Naive thymus-derived CD4-positive, alpha-beta T cell (primary cell): ENCODE measurements around the gene GUK1. TPM values are rescaled to one million over a fixed set of nuclear protein-coding genes. Genes with fewer than 3 reads are reported as not detected.

Experiments used
- ATAC-seq: fragments of 150-1000 bp; cut with Tn5 transposase; 2 replicates; pipeline ENCODE4 v1.10.0; 2021; ENCODE audit warnings: mild to moderate bottlenecking, moderate library complexity
- CTCF ChIA-PET: fragments of 350-600 bp; sonication (Branson Sonifier 250); formaldehyde crosslinking; loops from one replicate; lab custom pipeline; 2021; ENCODE audit warnings: antibody characterized with exemption; lab: Charles Lee
- POLR2A ChIA-PET: fragments of 350-600 bp; sonication (Branson Sonifier 250); formaldehyde crosslinking; loops from one replicate; lab custom pipeline; 2021; ENCODE audit warnings: antibody characterized with exemption, inconsistent platforms; lab: Charles Lee
- DNase-seq, 9 donors: peaks; one replicate each; pipeline versions ENCODE4 v3.0.0 to v3.0.0-alpha.2; 2020 to 2022; ENCODE audit warnings: mixed read lengths in 1 of 9
- H3K27ac ChIP-seq: one replicate; pipeline ENCODE4 v1.7.0; 2013; ENCODE audit warnings: mild to moderate bottlenecking, low read depth, low read length, moderate library complexity
- H3K27me3 ChIP-seq, 2 donors: one replicate each; pipeline ENCODE4 v1.7.0; 2013; ENCODE audit warnings: low read length in 2 of 2, mild to moderate bottlenecking in 2 of 2, moderate library complexity in 2 of 2; ENCODE audit not compliant: control insufficient read depth in 2 of 2, insufficient read depth in 2 of 2
- H3K36me3 ChIP-seq, 3 experiments: 1 replicate in 2 of 3; 2 replicates in 1 of 3; pipeline ENCODE4 v1.7.0; 2013; ENCODE audit warnings: low read length in 3 of 3, mild to moderate bottlenecking in 3 of 3, moderate library complexity in 1 of 3; ENCODE audit not compliant: insufficient read depth in 3 of 3, control insufficient read depth in 2 of 3
- H3K4me1 ChIP-seq, 2 donors: one replicate each; pipeline ENCODE4 v1.7.0; 2013; ENCODE audit warnings: low read length in 2 of 2, mild to moderate bottlenecking in 2 of 2, moderate library complexity in 1 of 2; ENCODE audit not compliant: control insufficient read depth in 2 of 2, insufficient read depth in 2 of 2
- H3K4me3 ChIP-seq: 2 replicates; pipeline ENCODE4 v1.7.0; 2013; ENCODE audit warnings: mild to moderate bottlenecking, low read length
- H3K9me3 ChIP-seq, 3 experiments: 1 replicate in 2 of 3; 2 replicates in 1 of 3; pipeline ENCODE4 v1.7.0; 2013; ENCODE audit warnings: low read length in 3 of 3; ENCODE audit not compliant: control insufficient read depth in 2 of 3
- H3K27ac Mint-ChIP-seq, 9 donors: one replicate each; pipeline ENCODE4 v1.8.0; 2020 to 2022; ENCODE audit warnings: mixed read lengths in 9 of 9, mild to moderate bottlenecking in 8 of 9, moderate library complexity in 5 of 9, inconsistent platforms in 2 of 9
- H3K27me3 Mint-ChIP-seq, 5 donors: one replicate each; pipeline ENCODE4 v1.8.0; 2021 to 2022; ENCODE audit warnings: mixed read lengths in 5 of 5, mild to moderate bottlenecking in 1 of 5
- H3K36me3 Mint-ChIP-seq, 5 donors: one replicate each; pipeline ENCODE4 v1.8.0; 2020 to 2022; ENCODE audit warnings: mixed read lengths in 5 of 5, mild to moderate bottlenecking in 3 of 5, inconsistent platforms in 1 of 5
- H3K4me1 Mint-ChIP-seq, 7 donors: one replicate each; pipeline ENCODE4 v1.8.0; 2020 to 2022; ENCODE audit warnings: mixed read lengths in 7 of 7, mild to moderate bottlenecking in 3 of 7, inconsistent platforms in 1 of 7
- H3K4me3 Mint-ChIP-seq, 10 donors: one replicate each; pipeline ENCODE4 v1.8.0; 2020 to 2022; ENCODE audit warnings: mild to moderate bottlenecking in 10 of 10, mixed read lengths in 10 of 10, moderate library complexity in 6 of 10, inconsistent platforms in 2 of 10
- H3K9me3 Mint-ChIP-seq, 11 donors: one replicate each; pipeline ENCODE4 v1.8.0; 2020 to 2022; ENCODE audit warnings: mixed read lengths in 11 of 11, mild to moderate bottlenecking in 4 of 11, inconsistent platforms in 1 of 11, moderate library complexity in 1 of 11
- intact Hi-C, 2 donors: fragments of 100-400 bp; cut with micrococcal nuclease; formaldehyde crosslinking; loops; one replicate each; pipeline ENCODE4 v1.15.1; 2023
- polyA plus RNA-seq, 2 donors: library from polyadenylated mRNA; unstranded; fragments of 300-500 nt; fragmentation: Illumina TruSeq; gene quantifications; one replicate each; pipeline ENCODE4 v1.2.3, GENCODE V29; 2021
- total RNA-seq, 6 experiments: library from RNA in 5 of 6; stranded (reverse) in 5 of 6; gene quantifications; 1 replicate in 5 of 6; 2 replicates in 1 of 6; pipeline ENCODE4 v1.2.3 and lab custom pipeline; 2021 to 2026

Gene GUK1
- total and polyA plus RNA-seq, 7 experiments from 2014 or later, result 145 to 315 (median 279) TPM

GRCh38 chr1:228190182-228190581, 50.1 kb downstream of the GUK1 start:
- intact Hi-C loops, result no loop called here
- no peak overlapping the region for H3K27ac ChIP-seq
- ATAC-seq (no peak), DNase-seq (no peak)
- H3K27me3 ChIP-seq, result no peaks in the 10 kb centered on the region
- H3K27me3 Mint-ChIP-seq, result peaks cover 0 to 2% (median 0%) of the 10 kb centered on the region in 5 donors
- peaks cover 0 to 17% of the 10 kb centered on the region in 2 donors for H3K4me1 ChIP-seq
- no peak overlapping the region for H3K4me3 ChIP-seq
- no peak overlapping the region for H3K4me3 Mint-ChIP-seq
- peaks cover 5 to 11% (median 7%) of the 10 kb centered on the region in 7 donors for H3K4me1 Mint-ChIP-seq
- H3K9me3 Mint-ChIP-seq, result no peaks in the 10 kb centered on the region
- ChIA-PET POLR2A (no interaction called here), CTCF (no interaction called here)
- no peaks in the 10 kb centered on the region for H3K36me3 ChIP-seq
- no peaks in the 10 kb centered on the region for H3K9me3 ChIP-seq
- no peak overlapping the region for H3K27ac Mint-ChIP-seq
- H3K36me3 Mint-ChIP-seq, result peaks cover 0 to 2% (median under 1%) of the 10 kb centered on the region in 5 donors

- no peaks in the 10 kb centered on the region for H3K9me3 Mint-ChIP-seq
- CTCF ChIA-PET, result no interaction called here
- peaks cover 0 to 6% (median 2%) of the 10 kb centered on the region in 5 donors for H3K36me3 Mint-ChIP-seq
These were observed 50.7 kb downstream of the GUK1 start for GRCh38 chr1:228190778-228191177.

GRCh38 chr1:228194436-228194835, 54.4 kb downstream of the GUK1 start:
- Histone ChIP-seq H3K4me1 (no peaks in the 10 kb centered on the region), H3K27ac (no peak overlapping the region), H3K27me3 (no peaks in the 10 kb centered on the region), H3K9me3 (peaks cover 0 to 7% (median 0%) of the 10 kb centered on the region in 3 experiments), H3K4me3 (no peak overlapping the region), H3K36me3 (no peaks in the 10 kb centered on the region)
- no peak for ATAC-seq
- intact Hi-C loops, result no loop called here
- H3K9me3 Mint-ChIP-seq, result peaks cover 0 to 15% (median 7%) of the 10 kb centered on the region in 11 donors
- CTCF ChIA-PET, result no interaction called here
- H3K4me3 Mint-ChIP-seq, result no peak overlapping the region
- no peak overlapping the region for H3K27ac Mint-ChIP-seq
- no peaks in the 10 kb centered on the region for H3K4me1 Mint-ChIP-seq
- POLR2A ChIA-PET, result no interaction called here
- no peaks in the 10 kb centered on the region for H3K27me3 Mint-ChIP-seq
- DNase-seq, result no peak
- H3K36me3 Mint-ChIP-seq, result peaks cover 7 to 21% (median 15%) of the 10 kb centered on the region in 5 donors

More at GRCh38 chr1:228190778-228191177, 50.7 kb downstream of the GUK1 start:
- Mint-ChIP-seq H3K27ac (no peak overlapping the region), H3K27me3 (peaks cover 0 to 2% (median 0%) of the 10 kb centered on the region in 5 donors), H3K4me3 (no peak overlapping the region), H3K4me1 (peaks cover 2 to 7% (median 3%) of the 10 kb centered on the region in 7 donors)
- H3K4me1 ChIP-seq, result peaks cover 0 to 11% of the 10 kb centered on the region in 2 donors
- H3K27me3 ChIP-seq, result no peaks in the 10 kb centered on the region
- POLR2A ChIA-PET, result no interaction called here
- H3K36me3 ChIP-seq, result no peaks in the 10 kb centered on the region
- no peak overlapping the region for H3K4me3 ChIP-seq
- no peak for ATAC-seq
- no peaks in the 10 kb centered on the region for H3K9me3 ChIP-seq
- DNase-seq, result no peak
- H3K27ac ChIP-seq, result no peak overlapping the region
- intact Hi-C loops, result no loop called here

GRCh38 chr1:228194921-228195812, 55.1 kb downstream of the GUK1 start:
- Histone ChIP-seq H3K27me3 (no peaks in the 10 kb centered on the region), H3K4me3 (no peak overlapping the region), H3K4me1 (no peaks in the 10 kb centered on the region), H3K36me3 (no peaks in the 10 kb centered on the region), H3K27ac (no peak overlapping the region), H3K9me3 (peaks cover 0 to 11% (median 0%) of the 10 kb centered on the region in 3 experiments)
- H3K4me3 Mint-ChIP-seq, result no peak overlapping the region
- ATAC-seq (no peak), DNase-seq (no peak)
- H3K27ac Mint-ChIP-seq, result no peak overlapping the region
- ChIA-PET POLR2A (no interaction called here), CTCF (no interaction called here)
- peaks cover 0 to 20% (median 10%) of the 10 kb centered on the region in 11 donors for H3K9me3 Mint-ChIP-seq
- H3K36me3 Mint-ChIP-seq, result peaks cover 9 to 24% (median 18%) of the 10 kb centered on the region in 5 donors
- intact Hi-C loops, result no loop called here
- H3K4me1 Mint-ChIP-seq, result no peaks in the 10 kb centered on the region
- no peaks in the 10 kb centered on the region for H3K27me3 Mint-ChIP-seq

GRCh38 chr1:228197555-228198147, 57.6 kb downstream of the GUK1 start:
- H3K4me1 Mint-ChIP-seq, result no peaks in the 10 kb centered on the region
- POLR2A ChIA-PET, result no interaction called here
- H3K9me3 Mint-ChIP-seq, result peaks cover 3 to 23% (median 11%) of the 10 kb centered on the region in 11 donors

More at GRCh38 chr1:228197555-228198147, 57.6 kb downstream of the GUK1 start:
- no peak overlapping the region for H3K27ac ChIP-seq
- DNase-seq (no peak), ATAC-seq (no peak)
- Mint-ChIP-seq H3K27ac (peak overlapping the region in 1 of 9 donors; percentile 37), H3K4me3 (no peak overlapping the region), H3K27me3 (peaks cover 0 to 6% (median 3%) of the 10 kb centered on the region in 5 donors), H3K36me3 (peaks cover 9 to 30% (median 23%) of the 10 kb centered on the region in 5 donors)
- peaks cover 0 to 11% (median 0%) of the 10 kb centered on the region in 3 experiments for H3K9me3 ChIP-seq
- no peaks in the 10 kb centered on the region for H3K36me3 ChIP-seq
- no peaks in the 10 kb centered on the region for H3K27me3 ChIP-seq
- no peaks in the 10 kb centered on the region for H3K4me1 ChIP-seq
- H3K4me3 ChIP-seq, result no peak overlapping the region
- intact Hi-C loops, result no loop called here
- CTCF ChIA-PET, result no interaction called here
